ENCODE measurements around the gene SLC35F3.
"Not testable (repeated sequence)": the region's sequence is repeated elsewhere in the genome, so short reads cannot be mapped to it uniquely, and the experiment has no call there.

SLC35F3 gene

GRCh38 chr1:234231061-234231892 is 326.8 kb downstream of the SLC35F3 start:
- peak; percentile 13 for DNase-seq

GRCh38 chr1:234231893-234232276 is 327.4 kb downstream of the SLC35F3 start:
- DNase-seq, result no peak

- no peak for DNase-seq
Measured at GRCh38 chr1:234234199-234234598, 329.7 kb downstream of the SLC35F3 start.

GRCh38 chr1:234235434-234235881 is 331.0 kb downstream of the SLC35F3 start:
- DNase-seq, result no peak

- DNase-seq, result no peak
Measured at GRCh38 chr1:234237393-234237792, 332.9 kb downstream of the SLC35F3 start.

GRCh38 chr1:234238060-234238459 is 333.6 kb downstream of the SLC35F3 start:
- no peak for DNase-seq

GRCh38 chr1:234239515-234239914 is 335.0 kb downstream of the SLC35F3 start:
- DNase-seq, result no peak

- DNase-seq, result no peak
Measured at GRCh38 chr1:234239936-234240335, 335.5 kb downstream of the SLC35F3 start.

GRCh38 chr1:234240680-234241079 is 336.2 kb downstream of the SLC35F3 start:
- DNase-seq, result no peak

GRCh38 chr1:234241941-234242490 is 337.5 kb downstream of the SLC35F3 start:
- DNase-seq, result no peak

GRCh38 chr1:234243521-234244260 is 339.2 kb downstream of the SLC35F3 start:
- DNase-seq, result no peak

GRCh38 chr1:234244482-234244881 is 340.0 kb downstream of the SLC35F3 start:
- no peak for DNase-seq

GRCh38 chr1:234246638-234247116 is 342.2 kb downstream of the SLC35F3 start:
- DNase-seq, result no peak

- DNase-seq, result not testable (repeated sequence)
Measured at GRCh38 chr1:234247746-234248145, 343.3 kb downstream of the SLC35F3 start.

GRCh38 chr1:234250747-234251146 is 346.3 kb downstream of the SLC35F3 start:
- DNase-seq, result no peak

- DNase-seq, result no peak
Measured at GRCh38 chr1:234253732-234254131, 349.3 kb downstream of the SLC35F3 start.

- DNase-seq, result no peak
Measured at GRCh38 chr1:234256359-234256758, 351.9 kb downstream of the SLC35F3 start.

GRCh38 chr1:234258071-234258470 is 353.6 kb downstream of the SLC35F3 start:
- DNase-seq, result no peak

GRCh38 chr1:234260578-234260977 is 356.1 kb downstream of the SLC35F3 start:
- DNase-seq, result no peak

GRCh38 chr1:234261545-234261944 is 357.1 kb downstream of the SLC35F3 start:
- no peak for DNase-seq

- DNase-seq, result no peak
Measured at GRCh38 chr1:234262007-234262753, 357.7 kb downstream of the SLC35F3 start.

- DNase-seq, result no peak
Measured at GRCh38 chr1:234262754-234263105, 358.3 kb downstream of the SLC35F3 start.

- no peak for DNase-seq
Measured at GRCh38 chr1:234264832-234265231, 360.4 kb downstream of the SLC35F3 start.

All from activated CD4-positive, alpha-beta T cell treated with anti-CD3 and anti-CD28 coated beads, Interleukin-2, amount 50 U/mL, for 1 hour (primary cell).